ENCODE results near the gene GSTA1.
"Not testable (repeated sequence)": the region's sequence is repeated elsewhere in the genome, so short reads cannot be mapped to it uniquely, and the experiment has no call there.

Gene GSTA1

GRCh38 chr6:52821842-52822241 lies 18.2 kb upstream of the GSTA1 start:
- no peak overlapping the region for H3K27ac ChIP-seq
- H3K4me3 ChIP-seq (ENCODE audit: low read depth, low read length), result no peak overlapping the region
- H3K27me3 ChIP-seq (ENCODE audit: insufficient read depth, low read depth, severe bottlenecking), result no peaks in the 10 kb centered on the region
- H3K9me3 ChIP-seq (ENCODE audit: severe bottlenecking), result peaks cover 18% of the 10 kb centered on the region
- H3K36me3 ChIP-seq, result no peaks in the 10 kb centered on the region
- no peak for TF ChIP-seq CTCF (IDR thresholded peaks at IDR 0.05; ENCODE audit: low read depth, low read length)
- DNase-seq, result no peak

- Histone ChIP-seq H3K9me3 (ENCODE audit: severe bottlenecking) (peaks cover 14% of the 10 kb centered on the region), H3K4me3 (ENCODE audit: low read depth, low read length) (no peak overlapping the region), H3K36me3 (no peaks in the 10 kb centered on the region), H3K27ac (no peak overlapping the region), H3K27me3 (ENCODE audit: insufficient read depth, low read depth, severe bottlenecking) (no peaks in the 10 kb centered on the region)
- DNase-seq, result no peak
- no peak for TF ChIP-seq CTCF (IDR thresholded peaks at IDR 0.05; ENCODE audit: low read depth, low read length)
Measured at GRCh38 chr6:52820198-52820597, 16.6 kb upstream of the GSTA1 start.

GRCh38 chr6:52815167-52816092 lies 11.8 kb upstream of the GSTA1 start:
- no peak overlapping the region for H3K27ac ChIP-seq
- DNase-seq, result peak; percentile 82
- peak; percentile 86 for TF ChIP-seq CTCF (IDR thresholded peaks at IDR 0.05; ENCODE audit: low read depth, low read length)
- H3K36me3 ChIP-seq, result no peaks in the 10 kb centered on the region
- no peaks in the 10 kb centered on the region for H3K9me3 ChIP-seq (ENCODE audit: severe bottlenecking)
- no peak overlapping the region for H3K4me3 ChIP-seq (ENCODE audit: low read depth, low read length)
- H3K27me3 ChIP-seq (ENCODE audit: insufficient read depth, low read depth, severe bottlenecking), result no peaks in the 10 kb centered on the region

GRCh38 chr6:52814545-52814944 lies 10.9 kb upstream of the GSTA1 start:
- H3K9me3 ChIP-seq (ENCODE audit: severe bottlenecking); H3K27me3 ChIP-seq (ENCODE audit: insufficient read depth, low read depth, severe bottlenecking); DNase-seq; H3K36me3 ChIP-seq; H3K27ac ChIP-seq; H3K4me3 ChIP-seq (ENCODE audit: low read depth, low read length): not testable (repeated sequence)

GRCh38 chr6:52809777-52810176 lies 6.2 kb upstream of the GSTA1 start:
- H3K4me3 ChIP-seq (ENCODE audit: low read depth, low read length); DNase-seq; H3K9me3 ChIP-seq (ENCODE audit: severe bottlenecking); H3K27ac ChIP-seq; H3K36me3 ChIP-seq; H3K27me3 ChIP-seq (ENCODE audit: insufficient read depth, low read depth, severe bottlenecking): not testable (repeated sequence)

GRCh38 chr6:52808660-52809059 lies 5.0 kb upstream of the GSTA1 start:
- no peaks in the 10 kb centered on the region for H3K27me3 ChIP-seq (ENCODE audit: insufficient read depth, low read depth, severe bottlenecking)
- H3K27ac ChIP-seq, result no peak overlapping the region
- no peak for DNase-seq
- no peak for TF ChIP-seq CTCF (IDR thresholded peaks at IDR 0.05; ENCODE audit: low read depth, low read length)
- no peak overlapping the region for H3K4me3 ChIP-seq (ENCODE audit: low read depth, low read length)
- H3K9me3 ChIP-seq (ENCODE audit: severe bottlenecking), result no peaks in the 10 kb centered on the region
- H3K36me3 ChIP-seq, result no peaks in the 10 kb centered on the region

GRCh38 chr6:52802806-52803205 lies 810 bp downstream of the GSTA1 start:
- TF ChIP-seq CTCF (IDR thresholded peaks at IDR 0.05; ENCODE audit: low read depth, low read length), result no peak
- Histone ChIP-seq H3K9me3 (ENCODE audit: severe bottlenecking) (no peaks in the 10 kb centered on the region), H3K27me3 (ENCODE audit: insufficient read depth, low read depth, severe bottlenecking) (no peaks in the 10 kb centered on the region), H3K36me3 (no peaks in the 10 kb centered on the region), H3K4me3 (ENCODE audit: low read depth, low read length) (no peak overlapping the region), H3K27ac (no peak overlapping the region)
- DNase-seq, result no peak

Data from WERI-Rb-1 (cell line).